ENCODE measurements around the gene ZNF319.

DNA sequence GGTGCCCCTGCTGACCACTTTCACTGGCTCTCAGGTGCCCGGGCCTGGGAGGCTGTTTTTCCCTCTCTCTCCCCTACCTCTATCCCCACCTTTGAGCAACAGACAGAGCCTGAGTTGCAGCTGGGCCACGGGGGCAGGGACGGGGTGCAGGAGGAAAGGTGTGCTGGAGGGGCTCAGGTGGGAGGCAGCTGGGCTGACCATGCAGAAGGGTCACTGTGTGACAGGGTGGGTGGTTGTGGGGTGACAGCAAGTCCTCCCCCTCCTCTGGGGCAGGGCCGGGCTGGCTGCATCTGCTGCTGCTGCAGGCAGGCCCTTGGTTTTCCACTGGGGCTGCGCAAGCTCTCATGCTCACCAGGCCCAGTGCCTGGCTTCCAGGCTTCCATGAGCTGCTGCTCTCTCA lies 6.6 kb downstream of the ZNF319 start:
- TF ChIP-seq, protein P1, sequence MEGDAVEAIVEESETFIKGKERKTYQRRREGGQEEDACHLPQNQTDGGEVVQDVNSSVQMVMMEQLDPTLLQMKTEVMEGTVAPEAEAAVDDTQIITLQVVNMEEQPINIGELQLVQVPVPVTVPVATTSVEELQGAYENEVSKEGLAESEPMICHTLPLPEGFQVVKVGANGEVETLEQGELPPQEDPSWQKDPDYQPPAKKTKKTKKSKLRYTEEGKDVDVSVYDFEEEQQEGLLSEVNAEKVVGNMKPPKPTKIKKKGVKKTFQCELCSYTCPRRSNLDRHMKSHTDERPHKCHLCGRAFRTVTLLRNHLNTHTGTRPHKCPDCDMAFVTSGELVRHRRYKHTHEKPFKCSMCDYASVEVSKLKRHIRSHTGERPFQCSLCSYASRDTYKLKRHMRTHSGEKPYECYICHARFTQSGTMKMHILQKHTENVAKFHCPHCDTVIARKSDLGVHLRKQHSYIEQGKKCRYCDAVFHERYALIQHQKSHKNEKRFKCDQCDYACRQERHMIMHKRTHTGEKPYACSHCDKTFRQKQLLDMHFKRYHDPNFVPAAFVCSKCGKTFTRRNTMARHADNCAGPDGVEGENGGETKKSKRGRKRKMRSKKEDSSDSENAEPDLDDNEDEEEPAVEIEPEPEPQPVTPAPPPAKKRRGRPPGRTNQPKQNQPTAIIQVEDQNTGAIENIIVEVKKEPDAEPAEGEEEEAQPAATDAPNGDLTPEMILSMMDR (IDR thresholded peaks at IDR 0.05), result no peak
- TF ChIP-seq POLR2A (IDR thresholded peaks at IDR 0.05), result no peak

All from vagina (tissue), 2 donors.